A673 (cell line): ENCODE measurements around the gene KEAP1.

Source experiments
- CTCF ChIP-seq: fragments of 300-800, 200-600 bp; sonication (generic); conservative IDR thresholded peaks from 2 replicates; pipeline ENCODE4 v1.5.1; 2017; ENCODE audit warnings: low read depth, mild to moderate bottlenecking, antibody characterized with exemption, low read length, moderate library complexity, mixed read lengths
- EZH2 ChIP-seq: fragments of 200-600 bp; sonication (generic); IDR thresholded peaks from 2 replicates; pipeline ENCODE4 v1.6.1; 2017; ENCODE audit warnings: borderline replicate concordance, low read depth, mild to moderate bottlenecking, mixed read lengths, antibody characterized with exemption, low read length; ENCODE audit not compliant: poor library complexity, severe bottlenecking

GRCh38 chr19:10517760-10518443 is 14.7 kb upstream of the KEAP1 start:
- no peak for TF ChIP-seq CTCF
- no peak for TF ChIP-seq EZH2
